Activated T-helper 1 cell treated with anti-CD3 and anti-CD28 coated beads, Interleukin-12 subunit alpha, Interleukin-12 subunit beta, Interleukin-2, Interleukin-4 antibody, amounts not matched to agents 30 ng/mL and 10 ng/mL and 1 ng/mL, durations not matched to agents 14 hours and 24 hours and 36 hours (primary cell): ENCODE measurements around the gene LTBP4. TPM values are rescaled to one million over a fixed set of nuclear protein-coding genes. Genes with fewer than 3 reads are reported as not detected.

ENCODE experiments used
- DNase-seq: peaks from one replicate; pipeline ENCODE4 v3.0.0; 2021; ENCODE audit warnings: low spot score
- H3K27ac Mint-ChIP-seq: one replicate; pipeline ENCODE4 v1.8.0; 2021; ENCODE audit warnings: mild to moderate bottlenecking, mixed read lengths
- H3K27me3 Mint-ChIP-seq: one replicate; pipeline ENCODE4 v1.8.0; 2022; ENCODE audit warnings: mild to moderate bottlenecking, moderate library complexity, mixed read lengths; ENCODE audit not compliant: insufficient read depth
- H3K36me3 Mint-ChIP-seq: one replicate; pipeline ENCODE4 v1.8.0; 2021; ENCODE audit warnings: low read depth, mixed read lengths
- H3K4me1 Mint-ChIP-seq: one replicate; pipeline ENCODE4 v1.8.0; 2021; ENCODE audit warnings: low read depth, mixed read lengths
- H3K4me3 Mint-ChIP-seq: one replicate; pipeline ENCODE4 v1.8.0; 2021; ENCODE audit warnings: mild to moderate bottlenecking, moderate library complexity, mixed read lengths
- H3K9me3 Mint-ChIP-seq: one replicate; pipeline ENCODE4 v1.8.0; 2021; ENCODE audit warnings: mixed read lengths
- intact Hi-C: fragments of 100-400 bp; cut with micrococcal nuclease; formaldehyde crosslinking; loops from one replicate; pipeline ENCODE4 v1.15.1; 2024
- total RNA-seq: library from RNA; stranded (reverse); gene quantifications from 2 replicates; pipeline ENCODE4 v1.2.3, GENCODE V29; 2022

Gene LTBP4
- total RNA-seq, 1 donor from 2014 or later = 116 TPM

- intact Hi-C loops = loop anchor here (1.0 to 10.0 kb wide), 6 partner anchors 75 to 459 kb away; partner anchors contain the start of genes RAB4B and SERTAD3
- Mint-ChIP-seq H3K4me1 (peaks cover 58% of the 10 kb centered on the region), H3K36me3 (no peaks in the 10 kb centered on the region), H3K27me3 (peaks cover 20% of the 10 kb centered on the region), H3K27ac (peak overlapping the region; percentile 87), H3K4me3 (peak overlapping the region; percentile 86), H3K9me3 (no peaks in the 10 kb centered on the region)
- DNase-seq = no peak
Measured at GRCh38 chr19:40604171-40604646, 3.0 kb downstream of the LTBP4 start.

- Mint-ChIP-seq H3K27me3 (peaks cover 16% of the 10 kb centered on the region), H3K36me3 (no peaks in the 10 kb centered on the region), H3K27ac (peak overlapping the region; percentile 96), H3K4me1 (peaks cover 54% of the 10 kb centered on the region), H3K4me3 (peak overlapping the region; percentile 86), H3K9me3 (no peaks in the 10 kb centered on the region)
- intact Hi-C loops = loop anchor here (1.0 to 10.0 kb wide), 11 partner anchors 10 to 460 kb away; partner anchors contain the start of genes BLVRB, RAB4B, SERTAD3 and SHKBP1
- no peak for DNase-seq
Measured at GRCh38 chr19:40604647-40605215, 3.6 kb downstream of the LTBP4 start.

- H3K4me1 Mint-ChIP-seq = peaks cover 58% of the 10 kb centered on the region
- DNase-seq = peak; percentile 84
- H3K9me3 Mint-ChIP-seq = no peaks in the 10 kb centered on the region
- intact Hi-C loops = loop anchor here (1.0 to 10.0 kb wide), 9 partner anchors 9 to 461 kb away; partner anchors contain the start of genes BLVRB, RAB4B and SHKBP1
- H3K36me3 Mint-ChIP-seq = no peaks in the 10 kb centered on the region
- H3K27ac Mint-ChIP-seq = peak overlapping the region; percentile 96
- H3K27me3 Mint-ChIP-seq = peaks cover 13% of the 10 kb centered on the region
- peak overlapping the region; percentile 87 for H3K4me3 Mint-ChIP-seq
Measured at GRCh38 chr19:40605216-40605971, 4.2 kb downstream of the LTBP4 start.

- H3K36me3 Mint-ChIP-seq = no peaks in the 10 kb centered on the region
- no peaks in the 10 kb centered on the region for H3K27me3 Mint-ChIP-seq
- DNase-seq = no peak
- peak overlapping the region; percentile 38 for H3K27ac Mint-ChIP-seq
- peak overlapping the region; percentile 87 for H3K4me3 Mint-ChIP-seq
- intact Hi-C loops = loop anchor here (10.0 kb wide), 1 partner anchor 463 kb away; no protein-coding TSS in a partner anchor
- H3K4me1 Mint-ChIP-seq = peaks cover 59% of the 10 kb centered on the region
- no peaks in the 10 kb centered on the region for H3K9me3 Mint-ChIP-seq
Measured at GRCh38 chr19:40607311-40608239, 6.4 kb downstream of the LTBP4 start.

GRCh38 chr19:40608240-40608621 lies 7.1 kb downstream of the LTBP4 start:
- H3K27ac Mint-ChIP-seq = peak overlapping the region; percentile 38
- peak overlapping the region; percentile 87 for H3K4me3 Mint-ChIP-seq
- no peaks in the 10 kb centered on the region for H3K9me3 Mint-ChIP-seq
- H3K36me3 Mint-ChIP-seq = no peaks in the 10 kb centered on the region
- intact Hi-C loops = loop anchor here (10.0 kb wide), 1 partner anchor 463 kb away; no protein-coding TSS in a partner anchor
- H3K4me1 Mint-ChIP-seq = peaks cover 56% of the 10 kb centered on the region
- no peak for DNase-seq
- H3K27me3 Mint-ChIP-seq = no peaks in the 10 kb centered on the region

- Mint-ChIP-seq H3K27ac (peak overlapping the region; percentile 86), H3K27me3 (no peaks in the 10 kb centered on the region), H3K4me1 (peaks cover 49% of the 10 kb centered on the region), H3K4me3 (peak overlapping the region; percentile 81), H3K36me3 (no peaks in the 10 kb centered on the region), H3K9me3 (no peaks in the 10 kb centered on the region)
- no peak for DNase-seq
- intact Hi-C loops = loop anchor here (10.0 kb wide), 1 partner anchor 464 kb away; no protein-coding TSS in a partner anchor
Measured at GRCh38 chr19:40608957-40609356, 7.8 kb downstream of the LTBP4 start.

- DNase-seq = peak; percentile 86
- Mint-ChIP-seq H3K27ac (peak overlapping the region; percentile 86), H3K9me3 (no peaks in the 10 kb centered on the region), H3K27me3 (no peaks in the 10 kb centered on the region), H3K4me3 (peak overlapping the region; percentile 81), H3K4me1 (peaks cover 44% of the 10 kb centered on the region), H3K36me3 (peaks cover 1% of the 10 kb centered on the region)
- intact Hi-C loops = loop anchor here (5.0 to 10.0 kb wide), 4 partner anchors 322 to 935 kb away; partner anchors contain the start of genes AKT2 and HNRNPUL1
Measured at GRCh38 chr19:40609561-40610395, 8.6 kb downstream of the LTBP4 start.

- Mint-ChIP-seq H3K36me3 (peaks cover 2% of the 10 kb centered on the region), H3K27ac (peak overlapping the region; percentile 86), H3K4me3 (peak overlapping the region; percentile 81), H3K27me3 (no peaks in the 10 kb centered on the region), H3K9me3 (no peaks in the 10 kb centered on the region), H3K4me1 (peaks cover 46% of the 10 kb centered on the region)
- DNase-seq = no peak
- intact Hi-C loops = loop anchor here (5.0 to 10.0 kb wide), 3 partner anchors 323 to 934 kb away; partner anchors contain the start of genes AKT2 and HNRNPUL1
Measured at GRCh38 chr19:40610396-40611064, 9.4 kb downstream of the LTBP4 start.

- Mint-ChIP-seq H3K9me3 (no peaks in the 10 kb centered on the region), H3K36me3 (peaks cover 7% of the 10 kb centered on the region), H3K27me3 (no peaks in the 10 kb centered on the region), H3K4me3 (peak overlapping the region; percentile 81), H3K4me1 (peaks cover 47% of the 10 kb centered on the region), H3K27ac (peak overlapping the region; percentile 52)
- intact Hi-C loops = loop anchor here (5.0 to 10.0 kb wide), 3 partner anchors 324 to 934 kb away; partner anchors contain the start of genes AKT2 and HNRNPUL1
- DNase-seq = no peak
Measured at GRCh38 chr19:40611096-40611495, 9.9 kb downstream of the LTBP4 start.

- intact Hi-C loops = loop anchor here (5.0 to 10.0 kb wide), 3 partner anchors 325 to 933 kb away; partner anchors contain the start of genes AKT2 and HNRNPUL1
- peaks cover 10% of the 10 kb centered on the region for H3K36me3 Mint-ChIP-seq
- H3K9me3 Mint-ChIP-seq = no peaks in the 10 kb centered on the region
- H3K4me1 Mint-ChIP-seq = peaks cover 46% of the 10 kb centered on the region
- no peak overlapping the region for H3K27ac Mint-ChIP-seq
- DNase-seq = no peak
- peak overlapping the region; percentile 97 for H3K4me3 Mint-ChIP-seq
- H3K27me3 Mint-ChIP-seq = no peaks in the 10 kb centered on the region
Measured at GRCh38 chr19:40611900-40612698, 10.9 kb downstream of the LTBP4 start.
